GM18508 (cell line): ENCODE data around the gene FPR3.
"Not testable (repeated sequence)": the region's sequence is repeated elsewhere in the genome, so short reads cannot be mapped to it uniquely, and the experiment has no call there.

Experiments used
- ATAC-seq: cut with Tn5 transposase; IDR thresholded peaks from one replicate; pipeline ENCODE4 v1.9.1; 2021; ENCODE audit warnings: moderate number of reproducible peaks; ENCODE audit not compliant: insufficient read depth, unreplicated experiment

Gene FPR3

DNA sequence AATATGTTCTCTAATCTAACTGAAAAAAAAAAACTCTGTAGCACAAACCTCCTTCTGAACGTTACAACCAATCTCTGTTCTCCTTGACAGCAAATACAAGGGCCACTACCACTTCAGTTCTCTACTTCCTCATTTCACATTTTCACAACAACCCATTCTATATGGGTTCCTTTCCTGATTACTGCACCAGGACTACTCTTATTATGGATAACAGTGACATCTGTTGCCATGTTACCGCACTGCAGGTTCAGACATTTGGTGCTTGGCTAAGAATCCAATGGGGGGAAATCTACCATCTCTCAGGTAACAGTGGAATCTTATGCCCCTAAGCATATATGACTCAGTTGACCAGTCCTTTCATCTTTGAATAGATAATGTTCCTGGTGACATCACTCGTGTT, 11.6 kb upstream of the FPR3 start:
- no peak for ATAC-seq

DNA sequence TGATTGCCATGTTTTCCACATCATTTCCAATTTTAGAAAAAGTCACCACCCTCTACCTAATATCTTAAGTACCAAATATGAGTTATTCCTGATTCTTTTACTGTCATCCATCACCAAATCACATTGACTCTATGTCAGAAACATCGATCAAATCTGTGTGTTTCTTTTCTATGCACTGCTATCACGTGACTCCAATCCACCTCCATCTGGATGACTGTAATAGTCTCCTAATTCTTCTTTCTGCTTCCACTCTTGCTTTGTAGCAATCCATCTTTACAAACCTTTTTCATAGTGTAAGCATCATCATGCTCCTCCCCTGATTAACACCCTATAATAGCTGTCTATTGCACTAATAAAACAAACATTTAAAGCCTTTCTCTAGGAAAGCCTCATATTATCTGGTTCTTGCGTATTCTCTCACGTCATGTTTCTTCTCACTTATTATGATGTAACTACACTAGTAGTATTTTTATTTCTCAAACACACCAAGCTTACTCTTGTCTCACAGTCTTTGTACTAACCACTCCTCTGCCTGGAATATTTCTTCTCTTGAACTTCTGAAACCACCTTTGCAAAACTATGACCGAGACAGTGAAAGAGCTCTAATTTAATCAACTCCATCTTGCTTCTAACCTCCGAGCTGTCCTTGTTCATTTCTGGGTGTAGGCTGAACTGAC, 10.7 kb upstream of the FPR3 start:
- no peak for ATAC-seq

DNA sequence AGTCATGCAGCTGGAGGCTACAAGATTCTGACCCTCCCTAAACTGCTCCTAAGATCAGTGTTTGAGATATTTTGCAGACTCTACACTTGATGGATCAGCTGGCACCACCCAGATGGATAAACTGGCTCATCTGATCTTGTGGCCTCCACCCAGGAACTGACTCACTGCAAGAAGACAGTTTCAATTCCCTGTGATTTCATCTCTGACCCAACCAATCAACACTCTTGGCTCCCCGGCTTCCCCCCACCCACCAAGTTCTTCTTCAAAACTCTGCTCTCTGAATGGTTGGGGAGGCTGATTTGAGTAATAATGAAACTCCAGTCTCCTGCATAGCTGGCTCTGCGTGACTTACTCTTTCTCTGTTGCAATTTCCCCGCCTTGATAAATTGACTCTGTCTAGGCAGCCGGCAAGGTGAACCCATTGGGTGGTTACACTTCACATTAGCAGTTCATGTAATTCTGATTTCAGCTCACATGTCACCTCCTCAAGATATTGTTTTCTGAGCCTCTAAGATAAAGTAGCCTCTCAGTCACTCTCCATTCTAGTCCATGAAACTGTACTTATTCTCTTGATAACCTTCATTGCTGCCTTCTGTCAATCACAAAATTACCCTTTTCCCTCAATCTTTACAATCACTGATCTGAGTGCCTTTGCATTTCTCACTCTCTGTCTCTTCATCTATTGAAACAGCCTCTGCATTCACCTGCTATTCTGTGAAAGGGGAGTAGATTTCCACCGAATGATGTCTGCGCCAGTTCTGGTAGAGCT, 9.9 kb upstream of the FPR3 start:
- ATAC-seq, result no peak

DNA sequence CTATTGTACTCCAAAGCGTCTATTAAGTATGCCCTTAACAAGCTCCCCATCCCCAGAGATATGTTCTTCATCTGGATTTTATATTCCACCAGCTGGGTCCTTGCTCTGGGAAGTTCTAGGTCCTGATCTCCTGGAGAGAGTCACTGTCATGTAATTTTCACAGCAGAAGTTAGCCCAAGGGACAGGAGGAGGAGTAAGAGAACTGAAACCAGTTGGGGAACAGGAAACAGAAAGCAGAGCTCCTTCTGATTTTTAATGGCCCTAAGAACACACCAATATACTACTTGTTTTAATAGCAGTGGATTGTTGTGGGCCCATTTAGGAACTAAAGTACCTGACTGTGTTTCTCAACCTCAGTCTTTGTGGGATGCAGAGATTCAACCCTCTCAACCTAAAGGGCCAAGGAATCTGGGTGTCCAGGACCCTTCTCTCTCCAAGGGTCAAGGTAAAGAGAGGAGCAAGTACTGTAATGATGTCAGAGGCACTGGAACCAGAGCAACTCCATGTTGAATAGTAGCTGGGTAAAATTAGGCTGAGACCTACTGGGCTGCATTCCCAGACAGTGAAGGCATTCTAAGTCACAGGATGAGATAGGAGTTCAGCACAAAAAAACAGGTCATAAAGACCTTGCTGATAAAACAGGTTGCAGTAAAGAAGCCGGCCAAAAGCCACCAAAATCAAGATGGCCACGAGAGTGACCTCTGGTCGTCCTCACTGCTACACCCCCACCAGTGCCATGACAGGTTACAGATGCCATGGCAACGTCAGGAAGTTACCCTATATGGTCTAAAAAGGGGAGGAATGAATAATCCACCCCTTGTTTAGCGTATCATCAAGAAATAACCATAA, 8.1 kb upstream of the FPR3 start:
- ATAC-seq, result no peak

DNA sequence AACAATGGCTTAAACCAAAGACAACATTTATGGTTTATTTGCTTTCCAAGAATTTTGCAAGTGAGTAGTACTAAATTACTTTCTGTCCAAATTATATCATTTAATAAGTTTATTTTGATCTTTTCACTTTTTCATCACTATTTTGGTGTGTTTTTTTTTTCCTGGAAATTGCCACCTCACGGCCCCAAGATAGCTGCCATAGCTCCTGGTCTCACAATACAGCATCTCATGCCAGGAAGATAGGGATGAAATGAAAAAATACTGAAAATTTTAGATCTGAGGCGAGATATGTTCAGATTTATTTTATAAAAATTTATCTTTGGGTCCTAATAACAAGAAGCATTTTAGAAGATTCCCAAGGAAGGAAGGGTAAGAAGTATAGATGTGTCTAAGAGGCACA, 6.9 kb upstream of the FPR3 start:
- ATAC-seq, result no peak

DNA sequence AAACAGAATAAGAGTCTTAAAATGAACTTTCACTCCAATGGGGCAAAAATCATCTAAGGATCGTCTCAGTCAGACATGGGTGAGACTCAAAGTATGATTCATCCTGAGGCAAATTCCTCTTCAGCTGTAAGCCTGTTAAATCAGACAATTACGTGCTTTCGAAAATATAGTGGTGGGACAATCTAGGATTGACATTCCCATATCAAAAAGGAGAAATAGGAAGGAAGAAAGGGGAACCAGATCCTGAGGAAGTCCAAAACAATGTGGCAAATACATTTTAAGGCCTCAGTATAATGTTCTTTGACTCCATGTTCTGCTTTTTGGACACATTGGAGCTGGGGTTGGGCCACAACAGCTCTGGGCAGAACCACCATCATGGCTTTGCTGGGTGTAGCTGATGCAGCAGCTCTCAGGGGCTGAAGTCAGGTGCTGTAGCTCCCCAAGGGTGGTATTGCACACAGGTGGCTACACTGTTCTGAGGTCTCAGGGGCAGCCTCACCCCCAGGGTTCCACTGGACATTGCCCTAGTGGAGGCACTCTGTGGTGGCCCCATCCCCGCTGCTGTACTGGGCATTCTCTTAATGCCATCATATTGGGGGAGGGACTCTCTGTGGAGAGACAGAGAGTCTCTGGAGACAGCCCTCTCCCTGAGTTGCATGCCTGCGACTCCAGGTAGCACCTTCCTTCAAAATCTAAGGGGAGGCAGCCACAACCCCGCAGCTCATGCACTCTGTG, 5.7 kb upstream of the FPR3 start:
- no peak for ATAC-seq

DNA sequence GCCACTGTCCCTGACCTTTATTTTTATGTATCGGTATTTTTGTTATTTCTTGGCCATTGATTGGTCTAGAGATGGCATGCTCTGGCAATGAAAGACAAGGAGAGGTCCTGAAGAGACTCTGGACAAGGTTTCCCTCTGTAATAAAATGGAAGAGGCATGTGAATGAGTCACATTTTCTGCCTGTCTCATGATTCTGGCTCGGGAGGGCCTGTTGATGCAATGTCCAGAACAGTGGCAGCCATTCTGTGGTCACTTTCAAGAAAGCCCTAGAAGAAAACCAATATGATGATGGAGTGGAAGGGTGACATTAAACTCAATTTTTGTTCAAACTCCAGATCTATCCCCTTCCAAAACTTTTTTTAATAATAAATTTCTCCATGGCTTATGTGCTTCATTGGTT, 2.0 kb upstream of the FPR3 start:
- ATAC-seq, result no peak

DNA sequence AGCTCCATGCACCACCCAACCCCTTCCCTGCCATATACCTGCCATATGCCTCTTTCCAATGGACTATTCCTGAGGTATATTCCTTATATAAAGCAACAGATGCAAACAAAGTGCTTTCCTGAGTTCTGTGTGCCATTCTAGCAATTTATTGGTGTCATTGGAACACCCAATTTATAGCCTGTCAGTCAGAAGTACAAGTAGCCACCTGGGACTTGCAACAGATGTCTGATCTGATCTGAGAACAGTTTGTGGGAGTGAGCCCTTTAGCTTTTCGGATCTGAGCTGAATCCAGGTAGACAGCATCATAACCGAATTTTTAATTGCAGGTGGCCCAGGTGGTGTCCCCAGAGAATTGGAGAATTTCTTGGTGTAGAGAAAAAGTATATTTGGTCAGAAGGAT, 963 bp upstream of the FPR3 start:
- no peak for ATAC-seq

DNA sequence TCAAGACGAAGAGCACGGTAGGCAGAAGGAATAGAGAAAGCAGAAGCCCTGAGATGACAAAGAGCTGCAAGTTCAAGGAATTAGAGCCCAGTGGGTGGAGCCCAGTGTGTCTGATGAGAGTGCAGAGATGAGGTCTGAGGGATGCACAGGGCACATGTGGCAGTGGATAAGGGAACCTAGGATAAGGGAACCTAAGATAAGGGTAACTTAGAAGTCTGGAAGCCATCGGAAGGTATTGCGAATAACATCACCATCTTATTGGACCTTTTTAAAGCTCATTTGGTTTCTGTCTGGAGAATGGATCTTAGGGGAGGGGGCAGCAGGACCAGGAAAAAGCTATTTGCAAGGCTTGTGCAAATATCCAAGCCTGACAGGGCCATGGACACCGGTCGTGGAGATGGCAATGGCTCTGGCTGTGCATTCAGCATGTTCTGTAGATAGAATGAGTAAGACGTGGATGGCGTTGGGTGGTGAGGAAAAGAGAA, 1.3 kb downstream of the FPR3 start:
- ATAC-seq, result no peak

DNA sequence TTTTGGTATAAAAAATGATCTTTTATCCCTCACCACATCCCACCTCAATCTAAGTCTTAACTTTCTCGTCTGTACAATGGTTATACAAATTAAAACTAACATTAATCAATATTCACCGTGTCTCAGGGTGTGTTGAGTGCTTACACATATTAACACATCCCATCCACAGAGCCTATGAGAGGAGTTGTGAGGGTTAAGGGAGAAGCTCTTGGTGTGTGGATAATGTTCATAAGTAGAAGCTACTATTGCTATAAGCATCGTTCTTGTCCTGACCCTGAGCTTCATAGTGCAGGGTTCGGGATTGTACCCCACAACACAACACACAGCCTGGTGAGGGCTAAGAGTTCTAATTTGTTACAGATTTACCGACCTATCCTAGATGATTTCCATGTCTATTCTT, 2.5 kb downstream of the FPR3 start:
- ATAC-seq, result no peak

DNA sequence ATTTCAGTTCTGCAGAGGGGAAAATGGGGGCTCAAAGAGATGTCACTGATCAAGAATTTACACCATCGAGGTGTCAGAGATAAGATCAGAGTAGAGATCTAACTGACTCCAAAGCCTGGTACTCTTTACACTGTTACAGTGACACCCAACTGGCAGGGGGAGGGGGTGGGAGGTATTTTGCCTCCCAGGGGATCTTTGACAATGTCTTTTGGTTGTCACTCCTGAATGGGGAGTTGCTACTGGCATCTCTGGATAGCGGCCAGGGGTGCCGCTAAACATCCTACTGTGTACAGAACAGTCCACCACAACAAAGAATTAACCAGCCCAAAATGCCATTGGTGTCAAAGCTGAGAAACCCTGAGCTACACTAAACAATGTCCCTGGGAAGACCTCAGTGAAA, 3.1 kb downstream of the FPR3 start:
- no peak for ATAC-seq

DNA sequence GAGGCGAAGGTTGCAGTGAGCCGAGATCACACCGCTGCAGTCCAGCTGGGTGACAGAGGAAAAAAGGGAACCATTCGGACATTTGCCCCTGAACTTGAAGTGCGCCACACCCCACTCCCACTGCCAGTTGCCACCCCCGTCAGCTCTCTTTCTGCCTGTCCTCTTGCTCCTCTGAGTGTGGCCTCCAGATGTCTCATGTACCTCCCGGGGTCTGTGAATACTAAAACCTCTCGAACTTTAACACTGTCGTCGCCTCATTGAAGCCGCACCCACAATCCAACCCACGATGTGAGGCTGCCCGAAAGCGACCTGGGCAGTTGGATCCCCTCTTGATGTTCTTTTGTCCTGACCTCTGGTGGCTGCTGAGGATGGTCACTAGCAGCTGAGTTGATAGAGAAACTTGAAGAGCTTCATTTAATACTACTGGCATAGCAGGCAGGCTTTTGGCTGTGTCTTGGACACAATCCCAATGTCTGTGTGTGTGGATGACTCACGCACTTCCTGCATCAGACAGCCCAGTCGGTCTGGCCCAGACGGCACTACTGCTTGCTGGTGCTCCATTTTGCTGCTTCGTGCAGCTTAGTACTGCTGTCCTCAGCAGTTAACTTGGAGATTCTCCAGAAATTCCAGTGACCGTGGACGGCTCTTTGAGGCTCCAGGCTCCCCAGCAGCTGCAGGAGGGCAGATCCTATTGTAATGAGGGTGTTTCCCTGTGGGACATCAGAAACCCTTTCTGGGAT, 4.2 kb downstream of the FPR3 start:
- no peak for ATAC-seq

DNA sequence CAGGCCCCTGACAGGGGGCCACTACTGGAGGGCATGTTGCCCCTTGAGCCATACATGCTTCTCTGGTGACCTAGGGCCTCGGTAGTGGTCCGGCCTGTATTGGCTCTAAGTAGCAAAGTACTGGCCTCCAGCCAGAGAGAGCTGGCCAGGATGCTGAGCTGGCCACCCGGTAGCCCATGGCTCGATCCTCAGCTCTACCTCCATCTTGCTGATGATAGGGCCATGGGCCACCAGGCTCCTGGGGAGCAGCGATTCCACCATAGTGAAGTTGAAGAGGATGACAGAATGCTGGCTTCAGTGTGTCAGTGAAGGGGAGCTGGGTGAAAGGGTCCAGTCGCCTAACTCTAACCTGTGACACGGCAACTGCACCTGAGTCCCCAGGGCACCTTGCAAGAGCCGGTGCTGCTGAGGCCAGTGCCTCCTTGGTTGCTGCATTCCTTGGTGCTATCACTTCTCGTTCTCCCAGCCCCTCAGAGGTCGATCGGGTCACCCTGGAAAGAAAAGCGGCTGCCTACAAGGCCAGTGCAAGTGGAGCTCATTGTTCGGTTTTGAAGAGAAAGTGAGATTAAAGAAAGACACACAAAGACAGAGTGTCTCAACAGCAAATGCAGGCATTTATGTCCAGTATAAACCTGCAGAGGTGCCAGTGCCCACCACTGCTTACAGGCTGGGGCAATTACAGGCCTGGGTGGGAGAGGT, 5.0 kb downstream of the FPR3 start:
- no peak for ATAC-seq

DNA sequence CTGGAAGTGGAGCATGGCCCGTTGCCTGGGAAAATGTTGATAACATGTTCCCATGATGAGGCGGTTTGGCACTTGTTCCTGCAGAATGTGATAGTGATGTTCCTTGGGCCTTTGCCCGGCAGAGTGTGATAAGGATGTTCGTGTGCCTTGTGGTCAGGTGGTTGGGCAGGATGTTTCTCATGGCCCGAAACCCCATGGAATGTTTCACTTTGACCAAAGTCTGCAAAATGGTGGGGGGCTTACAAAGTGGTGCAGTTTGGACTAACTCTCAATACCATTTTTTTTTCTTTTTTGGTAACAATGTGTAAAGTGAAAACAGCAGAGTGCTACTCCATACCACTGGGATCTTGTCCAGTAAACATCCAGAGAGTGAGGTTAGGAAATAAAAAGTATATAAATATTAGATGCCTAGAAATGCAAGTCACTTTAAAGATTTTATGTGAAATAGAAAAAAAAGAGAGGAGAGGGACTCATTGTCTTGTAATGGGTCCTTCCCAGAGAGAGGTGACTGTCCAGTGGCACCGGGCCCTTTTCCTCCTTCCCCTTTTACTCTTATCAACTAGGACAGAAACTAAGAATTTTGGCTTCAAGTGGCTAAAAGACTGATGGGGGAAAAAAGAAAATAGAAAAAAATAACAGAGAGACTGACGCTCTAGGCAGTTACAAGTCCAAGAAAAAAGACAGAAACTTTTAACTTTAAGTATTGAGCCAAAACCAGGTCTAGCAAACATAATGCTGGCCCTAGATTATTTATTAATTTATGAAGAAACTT, 5.7 kb downstream of the FPR3 start:
- ATAC-seq, result no peak

DNA sequence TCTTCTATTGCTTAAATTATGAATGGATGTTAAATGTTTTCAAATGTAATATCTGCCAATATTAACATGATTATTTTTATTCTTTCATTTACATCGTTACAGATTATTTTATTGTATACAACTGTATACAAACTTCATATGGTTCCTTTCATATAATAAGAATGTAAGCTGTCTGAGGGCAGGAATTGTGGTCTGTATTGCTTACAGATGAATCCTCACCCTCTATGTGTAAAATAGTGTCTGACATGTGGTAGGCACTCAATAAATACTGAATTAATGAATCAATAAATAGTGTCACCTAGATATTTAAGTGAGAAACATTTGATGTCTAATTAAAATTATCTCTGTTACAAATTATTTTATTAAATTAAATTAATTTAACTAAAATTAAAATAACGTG, 7.8 kb downstream of the FPR3 start:
- ATAC-seq, result no peak

DNA sequence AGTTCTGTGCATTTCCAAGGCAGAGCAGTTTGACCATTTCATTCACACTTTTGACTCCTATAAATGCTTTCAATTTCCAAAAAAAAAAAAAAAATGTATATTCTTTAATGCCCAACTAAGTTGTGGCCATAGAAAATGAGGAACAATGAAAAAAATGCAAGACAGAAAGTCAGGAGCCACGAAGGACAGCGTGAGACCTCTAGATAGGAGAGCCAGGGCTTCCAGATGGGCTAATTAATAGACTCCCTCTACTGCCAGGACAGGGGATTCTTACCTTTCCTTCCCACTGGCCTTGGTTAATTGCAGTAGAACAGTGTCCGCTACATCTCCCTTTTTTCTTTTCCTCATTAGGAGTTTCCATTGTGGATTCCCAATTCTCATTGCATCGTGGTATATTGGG, 8.6 kb downstream of the FPR3 start:
- ATAC-seq, result no peak

DNA sequence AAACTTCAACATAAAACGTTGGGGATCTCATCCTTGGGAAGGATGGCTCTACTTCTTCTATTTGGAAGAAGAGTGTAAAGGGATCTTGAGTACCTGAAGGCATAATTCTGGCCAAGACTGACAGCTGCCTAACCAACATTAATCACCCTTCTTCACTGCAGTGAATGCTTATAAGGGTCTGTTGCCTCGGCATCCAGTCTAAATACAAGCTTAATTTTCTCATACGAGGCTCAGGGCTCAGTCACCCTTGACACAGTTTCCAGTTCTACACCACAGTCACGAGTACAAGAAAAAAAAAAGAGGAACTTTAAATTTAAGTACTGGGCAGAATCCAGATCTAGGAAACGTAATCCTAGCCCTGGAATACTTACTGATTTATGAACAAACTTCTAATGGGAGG, 9.0 kb downstream of the FPR3 start:
- no peak for ATAC-seq

DNA sequence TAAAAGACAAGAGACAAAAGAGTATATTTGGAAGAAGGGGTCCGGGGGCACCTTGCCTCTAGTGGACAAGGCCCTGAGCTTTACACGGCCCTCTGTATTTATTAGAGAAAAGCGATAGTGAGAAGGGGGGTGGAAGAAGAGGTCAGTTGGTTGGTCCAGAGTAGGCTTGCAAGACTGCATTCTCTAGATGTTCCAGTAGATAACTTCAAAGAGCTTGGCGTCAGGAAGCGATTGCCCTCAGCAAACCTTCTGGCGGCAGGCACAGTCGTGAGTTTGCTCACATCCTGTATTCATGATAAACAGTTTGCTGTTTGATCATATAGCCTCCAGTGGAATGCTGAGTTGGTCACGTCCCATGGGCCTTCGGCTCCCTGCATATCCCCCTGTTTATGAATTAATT, 9.8 kb downstream of the FPR3 start:
- not testable (repeated sequence) for ATAC-seq
